BLaER1 treated with 17β-estradiol and CSF1 and Interleukin-3, amounts not matched to agents 10 nM and 100 nM (cell line): ENCODE data around the gene RETSAT.
A peak's percentile ranks its signal among the peaks of the same experiment; 100 is the strongest.
"Not testable (repeated sequence)": the region's sequence is repeated elsewhere in the genome, so short reads cannot be mapped to it uniquely, and the experiment has no call there.

Experiments
- H3K27ac ChIP-seq, 11 experiments: shearing (Covaris generic); formaldehyde crosslinking; 2 replicates each; pipeline ENCODE4 v1.8.1; 2022
- H3K27me3 ChIP-seq, 11 experiments: shearing (Covaris generic); formaldehyde crosslinking; 2 replicates each; pipeline ENCODE4 v1.8.1; 2022
- H3K36me3 ChIP-seq, 11 experiments: shearing (Covaris generic); formaldehyde crosslinking; 2 replicates each; pipeline ENCODE4 v1.8.1; 2022
- H3K4me1 ChIP-seq, 10 experiments: shearing (Covaris generic); formaldehyde crosslinking; 2 replicates each; pipeline ENCODE4 v1.8.1; 2022
- H3K4me2 ChIP-seq, 11 experiments: shearing (Covaris generic); formaldehyde crosslinking; 2 replicates each; pipeline ENCODE4 v1.8.1; 2022
- H3K4me3 ChIP-seq, 10 experiments: shearing (Covaris generic); formaldehyde crosslinking; 2 replicates each; pipeline ENCODE4 v1.8.1; 2022
- H3K9ac ChIP-seq, 11 experiments: shearing (Covaris generic); formaldehyde crosslinking; 2 replicates each; pipeline ENCODE4 v1.8.1; 2022
- H3K9me3 ChIP-seq, 11 experiments: shearing (Covaris generic); formaldehyde crosslinking; replicated peaks in 1 of 11; 2 replicates each; pipeline ENCODE4 v1.8.1; 2022
- H4K20me1 ChIP-seq, 11 experiments: shearing (Covaris generic); formaldehyde crosslinking; 2 replicates each; pipeline ENCODE4 v1.8.1; 2022
- Cebpa-rat ChIP-seq, 11 experiments: shearing (Covaris generic); IDR thresholded peaks; 2 replicates each; pipeline ENCODE4 v1.8.1; 2022

Gene RETSAT

GRCh38 chr2:85334928-85335327 lies 19.4 kb downstream of the RETSAT start:
- no peaks in the 10 kb centered on the region for H3K27me3 ChIP-seq
- H4K20me1 ChIP-seq: no peaks in the 10 kb centered on the region
- no peaks in the 10 kb centered on the region for H3K36me3 ChIP-seq
- no peak overlapping the region for H3K27ac ChIP-seq
- no peak for TF ChIP-seq Cebpa-rat (IDR thresholded peaks at IDR 0.05)
- no peak overlapping the region for H3K4me2 ChIP-seq
- H3K9ac ChIP-seq: no peak overlapping the region
- peaks cover 0 to 13% (median 4%) of the 10 kb centered on the region in 11 experiments; a peak in 5 of 22 replicates for H3K9me3 ChIP-seq
- H3K4me1 ChIP-seq: no peaks in the 10 kb centered on the region
- no peak overlapping the region for H3K4me3 ChIP-seq

- H3K27me3 ChIP-seq, H3K4me1 ChIP-seq, H3K9ac ChIP-seq, H3K27ac ChIP-seq, H3K36me3 ChIP-seq, H3K4me3 ChIP-seq, H3K4me2 ChIP-seq, H4K20me1 ChIP-seq: not testable (repeated sequence)
- H3K9me3 ChIP-seq: peaks cover 0 to 13% (median 4%) of the 10 kb centered on the region in 11 experiments; a peak in 5 of 22 replicates
Measured at GRCh38 chr2:85333877-85334276, 20.5 kb downstream of the RETSAT start.

DNA sequence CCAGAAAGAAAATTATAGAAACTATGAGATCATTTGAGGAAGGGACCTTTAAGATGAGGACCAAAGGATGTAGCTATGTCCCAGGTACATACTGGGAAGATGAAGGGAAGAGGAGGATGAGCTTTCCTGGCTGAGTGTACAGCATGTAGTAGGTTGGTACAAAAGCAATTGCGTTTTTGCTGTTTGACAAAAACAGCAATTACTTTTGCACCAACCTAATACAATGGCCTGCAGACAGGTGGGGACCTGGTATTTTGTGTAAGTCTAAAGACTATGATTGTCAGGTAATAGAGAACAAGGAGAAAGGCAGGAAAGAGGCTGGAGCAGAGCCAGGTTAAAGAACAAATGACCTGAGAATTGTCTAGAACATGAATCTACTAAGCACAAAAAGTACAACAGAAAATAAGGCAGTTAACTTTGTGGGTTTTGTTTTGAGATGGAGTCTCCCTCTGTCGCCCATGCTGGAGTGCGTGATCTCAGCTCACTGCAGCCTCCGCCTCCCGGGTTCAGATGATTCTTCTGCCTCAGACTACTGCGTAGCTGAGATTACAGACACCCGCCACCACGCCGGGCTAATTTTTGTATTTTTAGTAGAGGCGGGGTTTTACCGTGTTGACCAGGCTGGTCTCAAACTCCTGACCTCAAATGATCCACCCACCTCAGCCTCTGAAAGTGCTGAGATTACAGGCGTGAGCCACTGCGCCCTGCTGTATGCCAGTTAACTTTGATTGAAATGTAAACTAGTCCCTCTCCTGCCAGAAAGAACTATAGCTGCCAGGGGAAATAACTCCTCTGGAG lies 23.3 kb downstream of the RETSAT start:
- Histone ChIP-seq H3K9ac (no peak overlapping the region), H3K9me3 (peaks cover 0 to 13% (median 4%) of the 10 kb centered on the region in 11 experiments; a peak in 5 of 22 replicates), H3K4me2 (no peak overlapping the region), H3K36me3 (peaks cover 5 to 13% (median 11%) of the 10 kb centered on the region in 11 experiments; a peak in 20 of 22 replicates), H3K27ac (no peak overlapping the region), H3K4me1 (peaks cover 8 to 14% (median 11%) of the 10 kb centered on the region in 10 experiments; a peak in 19 of 20 replicates), H4K20me1 (peaks cover 6 to 15% (median 8%) of the 10 kb centered on the region in 11 experiments), H3K27me3 (no peaks in the 10 kb centered on the region), H3K4me3 (no peak overlapping the region)
- TF ChIP-seq Cebpa-rat (IDR thresholded peaks at IDR 0.05): no peak

DNA sequence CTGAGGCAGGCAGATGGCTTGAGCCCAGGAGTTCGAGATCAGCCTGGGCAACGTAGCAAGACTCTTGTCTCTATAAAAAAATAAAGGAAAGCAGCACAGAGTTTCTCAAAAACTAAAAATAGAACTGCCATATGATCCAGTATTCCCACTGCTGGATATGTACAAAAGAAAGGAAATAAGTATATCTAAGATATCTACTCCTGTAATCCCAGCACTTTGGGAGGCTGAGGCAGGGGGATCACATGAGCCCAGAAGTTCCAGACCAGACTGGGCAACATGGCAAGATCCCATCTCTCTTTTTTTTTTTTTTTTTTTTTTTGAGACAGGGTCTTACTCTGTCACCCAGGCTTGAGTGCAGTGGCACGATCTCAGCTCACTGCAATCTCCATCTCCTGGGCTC lies 24.6 kb downstream of the RETSAT start:
- H3K4me2 ChIP-seq: peak overlapping the region in 7 of 11 experiments; percentile 81 to 99 (median 91); a peak in 7 of 22 replicates
- H3K9ac ChIP-seq: not testable (repeated sequence)

DNA sequence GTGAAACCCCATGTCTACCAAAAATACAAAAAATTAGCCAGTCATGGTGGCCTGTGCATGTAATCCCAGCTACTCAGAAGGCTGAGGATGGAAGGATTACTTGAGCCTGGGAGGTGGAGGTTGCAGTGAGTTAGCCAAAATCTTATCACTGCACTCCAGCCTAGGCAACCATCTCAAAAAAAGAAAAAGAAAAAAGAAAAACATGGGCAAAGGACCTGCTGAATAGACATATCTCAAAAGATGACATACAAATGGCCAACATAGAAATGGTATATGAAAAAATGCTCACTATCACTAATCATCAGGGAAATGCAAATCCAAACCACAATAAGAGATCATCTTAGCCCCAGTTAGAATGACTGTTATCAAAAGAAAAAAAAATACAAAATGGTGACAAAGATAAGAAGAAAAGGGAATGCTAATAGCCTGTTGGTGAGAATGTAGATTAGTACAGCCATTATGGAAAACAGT lies 25.1 kb downstream of the RETSAT start:
- Histone ChIP-seq H4K20me1 (peaks cover 24 to 33% (median 26%) of the 10 kb centered on the region in 11 experiments), H3K4me1 (peaks cover 24 to 32% (median 29%) of the 10 kb centered on the region in 10 experiments), H3K27me3 (no peaks in the 10 kb centered on the region), H3K27ac (peak overlapping the region in 7 of 11 experiments; percentile 94 to 98 (median 98); a peak in 8 of 22 replicates), H3K36me3 (peaks cover 23 to 31% (median 29%) of the 10 kb centered on the region in 11 experiments), H3K4me3 (peak overlapping the region in 7 of 10 experiments; percentile 82 to 95 (median 88); a peak in 8 of 20 replicates), H3K9ac (peak overlapping the region in 7 of 11 experiments; percentile 92 to 97 (median 96); a peak in 9 of 22 replicates), H3K9me3 (peaks cover 0 to 10% (median 4%) of the 10 kb centered on the region in 11 experiments; a peak in 5 of 22 replicates), H3K4me2 (peak overlapping the region; percentile 78 to 99 (median 91); a peak in 21 of 22 replicates)
- no peak for TF ChIP-seq Cebpa-rat (IDR thresholded peaks at IDR 0.05)

More for the DNA sequence above, 24.6 kb downstream of the RETSAT start:
- Histone ChIP-seq H4K20me1 (peaks cover 19 to 28% (median 22%) of the 10 kb centered on the region in 11 experiments), H3K36me3 (peaks cover 18 to 26% (median 24%) of the 10 kb centered on the region in 11 experiments), H3K9me3 (peaks cover 0 to 13% (median 4%) of the 10 kb centered on the region in 11 experiments; a peak in 5 of 22 replicates), H3K4me1 (peaks cover 19 to 27% (median 24%) of the 10 kb centered on the region in 10 experiments)
- not testable (repeated sequence) for H3K27me3 ChIP-seq, H3K27ac ChIP-seq, H3K4me3 ChIP-seq

GRCh38 chr2:85327822-85328617 lies 26.3 kb downstream of the RETSAT start, which contains the start of gene TGOLN2:
Gene TGOLN2, minus strand, starts transcription at chr2:85327989. Its CDS starts 27 bp downstream, at chr2:85327962.
- Histone ChIP-seq H3K4me2 (peak within 1 kb of the TSS; percentile 91 to 99 (median 97)), H3K4me3 (peak within 1 kb of the TSS; percentile 82 to 97 (median 91)), H3K27me3 (no peaks in the 10 kb centered on the region), H3K9me3 (no peaks in the 10 kb centered on the region), H3K27ac (peak within 1 kb of the TSS; percentile 94 to 98 (median 97)), H4K20me1 (peaks cover 36 to 45% (median 38%) of the 10 kb centered on the region in 11 experiments), H3K9ac (peak within 1 kb of the TSS; percentile 92 to 98 (median 96)), H3K4me1 (peaks cover 36 to 44% (median 41%) of the 10 kb centered on the region in 10 experiments), H3K36me3 (peaks cover 35 to 43% (median 41%) of the 10 kb centered on the region in 11 experiments)
- TF ChIP-seq Cebpa-rat (IDR thresholded peaks at IDR 0.05): no peak

DNA sequence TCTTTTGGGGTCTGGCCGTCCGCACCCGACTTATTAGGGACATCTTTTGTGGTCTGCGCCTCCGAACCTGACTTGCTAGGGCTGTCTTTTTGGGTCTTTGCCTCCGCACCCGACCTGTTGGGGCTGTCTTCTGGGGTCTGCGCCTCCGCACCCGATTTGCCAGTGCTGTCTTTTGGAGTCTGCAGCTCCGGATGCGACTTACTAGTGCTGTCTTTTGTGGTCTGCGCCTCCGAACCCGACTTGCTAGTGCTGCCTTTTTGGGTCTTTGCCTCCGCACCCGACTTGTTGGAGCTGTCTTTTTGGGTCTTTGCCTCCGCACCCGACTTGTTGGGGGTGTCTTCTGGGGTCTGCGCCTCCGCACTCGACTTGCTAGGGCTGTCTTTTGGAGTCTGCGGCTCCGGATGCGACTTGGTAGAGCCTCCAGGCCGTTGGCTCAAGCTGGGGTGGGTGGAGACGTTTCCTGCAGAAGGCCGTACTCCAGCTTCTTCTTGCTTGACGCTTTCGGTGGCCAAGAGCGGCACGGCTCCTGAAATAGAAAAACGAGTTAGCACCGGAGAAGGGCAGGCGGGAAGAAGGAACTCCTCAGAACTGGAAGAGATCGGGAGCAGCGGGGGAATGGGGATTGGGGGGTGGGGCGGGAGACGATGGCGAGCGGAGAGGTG lies 27.0 kb downstream of the RETSAT start:
- H3K27me3 ChIP-seq: no peaks in the 10 kb centered on the region
- H3K9me3 ChIP-seq: no peaks in the 10 kb centered on the region
- peak overlapping the region; percentile 91 to 99 (median 97) for H3K4me2 ChIP-seq
- peaks cover 43 to 52% (median 46%) of the 10 kb centered on the region in 11 experiments for H4K20me1 ChIP-seq
- peaks cover 43 to 51% (median 47%) of the 10 kb centered on the region in 10 experiments for H3K4me1 ChIP-seq
- H3K4me3 ChIP-seq: peak overlapping the region; percentile 82 to 97 (median 91)
- H3K36me3 ChIP-seq: peaks cover 42 to 50% (median 48%) of the 10 kb centered on the region in 11 experiments
- H3K27ac ChIP-seq: peak overlapping the region; percentile 94 to 98 (median 97)
- TF ChIP-seq Cebpa-rat (IDR thresholded peaks at IDR 0.05): no peak
- peak overlapping the region; percentile 92 to 98 (median 96) for H3K9ac ChIP-seq
